Embryonic facial prominence (tissue), 1 donor: ENCODE measurements around the gene PDS5A.
"Not testable (repeated sequence)": the region's sequence is repeated elsewhere in the genome, so short reads cannot be mapped to it uniquely, and the experiment has no call there.

ENCODE experiments used
- DNase-seq: peaks from one replicate; pipeline ENCODE4 v3.0.0-alpha.2; 2016; ENCODE audit errors: extremely low spot score

The PDS5A gene

GRCh38 chr4:39970671-39971640 lies 6.8 kb downstream of the PDS5A start:
- DNase-seq, result no peak

- DNase-seq, result no peak
Measured at GRCh38 chr4:39963656-39964055, 14.1 kb downstream of the PDS5A start.

DNA sequence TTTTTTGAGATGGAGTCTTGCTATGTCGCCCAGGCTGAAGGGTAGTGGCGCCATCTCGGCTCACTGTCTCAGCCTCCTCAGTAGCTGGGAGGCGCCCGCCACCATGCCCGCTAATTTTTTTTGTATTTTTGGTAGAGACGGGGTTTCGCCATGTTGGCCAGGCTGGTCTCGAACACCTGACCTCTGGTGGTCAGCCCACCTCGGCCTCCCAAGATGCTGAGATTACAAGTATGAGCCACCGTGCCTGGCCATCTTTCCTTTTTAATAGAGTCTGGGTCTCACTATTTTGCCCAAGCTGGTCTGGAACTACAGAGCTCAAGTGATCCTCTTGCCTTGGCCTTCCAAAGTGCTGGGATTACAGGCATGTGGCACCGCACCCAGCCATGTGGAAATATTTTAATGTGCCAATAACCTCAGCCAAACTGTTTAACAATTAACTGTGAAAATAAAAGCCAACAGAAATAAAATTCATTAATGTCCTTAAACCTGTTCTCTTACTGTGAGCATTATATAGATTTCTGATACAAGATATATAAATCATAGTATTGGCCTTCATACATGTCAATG lies 16.3 kb downstream of the PDS5A start:
- DNase-seq, result no peak

- no peak for DNase-seq
Measured at GRCh38 chr4:39950861-39951481, 26.7 kb downstream of the PDS5A start.

GRCh38 chr4:39947963-39948362 lies 29.7 kb downstream of the PDS5A start:
- no peak for DNase-seq

- DNase-seq, result no peak
Measured at GRCh38 chr4:39947417-39947816, 30.3 kb downstream of the PDS5A start.

- not testable (repeated sequence) for DNase-seq
Measured at GRCh38 chr4:39944245-39944644, 33.5 kb downstream of the PDS5A start.

- DNase-seq, result no peak
Measured at GRCh38 chr4:39942507-39942906, 35.2 kb downstream of the PDS5A start.

DNA sequence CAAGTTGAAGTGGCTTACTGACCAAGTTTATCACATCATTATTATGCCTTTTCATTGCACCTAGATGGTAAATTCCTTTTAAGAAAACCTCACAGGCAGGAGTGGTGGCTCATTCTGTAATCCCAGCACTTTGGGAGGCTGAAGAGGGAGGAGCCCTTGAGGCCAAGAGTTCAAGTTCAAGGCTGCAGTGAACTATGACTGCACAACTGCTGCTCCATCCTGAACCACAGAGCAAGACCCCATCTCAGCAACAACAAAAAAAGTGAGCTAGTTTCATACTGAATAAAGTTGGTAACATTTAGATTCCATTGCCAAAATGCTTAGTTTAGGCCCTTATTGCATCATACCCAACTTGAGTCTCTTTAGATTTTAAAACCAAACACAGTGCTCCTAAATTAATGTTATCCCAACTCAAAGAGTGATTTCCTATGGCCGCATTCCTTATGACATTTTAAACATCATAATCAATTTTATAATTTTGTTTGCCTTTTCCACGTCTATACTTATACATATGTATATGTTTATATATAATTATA lies 36.0 kb downstream of the PDS5A start:
- DNase-seq, result no peak

DNA sequence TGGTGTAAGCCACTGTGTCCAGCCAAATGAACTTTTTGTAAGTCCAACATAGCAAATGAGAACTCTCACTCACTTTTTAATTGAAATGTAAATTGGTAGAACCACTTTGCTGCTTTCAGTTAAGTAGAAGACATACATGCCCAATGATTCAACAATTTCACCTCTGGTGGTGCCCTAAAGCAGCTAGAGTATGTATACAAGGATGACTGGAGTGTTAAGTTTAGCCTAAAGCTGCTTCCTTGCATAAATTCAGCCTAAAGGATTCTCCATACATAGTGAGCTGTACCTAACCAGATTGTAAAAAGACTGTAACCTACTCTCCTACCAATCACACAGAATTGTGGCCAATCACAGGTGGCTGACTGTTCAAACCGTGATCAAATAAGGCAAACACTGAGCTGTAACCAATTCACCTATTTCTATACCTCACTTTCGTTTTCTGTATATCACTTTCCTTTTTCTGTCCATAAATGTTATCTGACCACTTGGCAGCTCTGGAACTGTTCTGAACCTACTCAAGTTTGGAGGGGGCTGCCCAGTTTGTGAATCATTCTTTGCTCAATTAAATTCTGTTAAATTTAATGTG lies 39.9 kb downstream of the PDS5A start:
- DNase-seq, result no peak

- DNase-seq, result no peak
Measured at GRCh38 chr4:39936565-39937418, 40.9 kb downstream of the PDS5A start.

GRCh38 chr4:39933671-39934590 lies 43.8 kb downstream of the PDS5A start:
- peak; percentile 7 for DNase-seq

DNA sequence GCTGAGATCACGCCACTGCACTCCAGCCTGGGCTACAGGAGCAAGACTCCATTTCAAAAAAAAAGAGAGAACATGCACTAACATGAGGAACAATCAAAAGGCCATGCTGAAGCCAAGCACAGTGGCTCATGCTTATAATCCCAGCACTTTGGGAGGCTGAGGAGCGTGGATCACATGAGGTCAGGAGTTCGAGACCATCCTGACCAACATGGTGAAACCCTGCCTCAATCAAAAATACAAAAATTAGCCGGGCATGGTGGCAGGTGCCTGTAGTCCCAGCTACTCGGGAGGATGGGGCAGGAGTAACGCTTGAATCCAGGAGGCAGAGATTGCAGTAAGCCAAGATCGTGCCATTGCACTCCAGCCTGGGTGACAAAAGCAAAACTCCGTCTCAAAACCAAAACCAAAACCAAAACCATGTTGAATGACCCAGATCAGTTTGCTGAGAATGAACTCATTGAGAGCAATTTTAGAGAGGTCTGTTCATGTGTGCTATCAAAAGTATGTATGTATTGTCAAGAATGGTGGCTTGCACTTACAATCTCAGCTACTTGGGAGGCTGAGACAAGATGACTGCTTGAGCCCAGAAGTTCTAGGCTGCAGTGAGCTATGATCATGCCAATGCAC lies 44.8 kb downstream of the PDS5A start:
- DNase-seq, result no peak

GRCh38 chr4:39931441-39931901 lies 46.2 kb downstream of the PDS5A start:
- no peak for DNase-seq

DNA sequence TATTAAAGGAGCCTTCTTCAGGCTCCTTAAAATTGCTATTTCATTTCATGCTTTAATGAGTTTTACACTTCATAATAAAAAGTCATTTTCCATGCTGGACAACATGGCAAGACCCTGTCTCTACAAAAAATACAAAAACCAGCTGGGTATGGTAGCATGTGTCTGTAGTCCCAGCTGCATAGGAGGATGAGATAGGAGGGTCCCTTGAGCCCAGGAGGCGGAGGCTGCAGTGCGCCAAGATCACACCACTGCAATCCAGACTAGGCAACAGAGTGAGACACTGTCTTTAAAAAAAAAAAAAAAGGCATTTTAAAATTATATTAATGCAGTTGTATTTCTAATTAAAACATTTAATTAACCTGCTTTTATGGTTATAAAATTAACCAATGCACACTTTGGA lies 49.2 kb downstream of the PDS5A start:
- no peak for DNase-seq

DNA sequence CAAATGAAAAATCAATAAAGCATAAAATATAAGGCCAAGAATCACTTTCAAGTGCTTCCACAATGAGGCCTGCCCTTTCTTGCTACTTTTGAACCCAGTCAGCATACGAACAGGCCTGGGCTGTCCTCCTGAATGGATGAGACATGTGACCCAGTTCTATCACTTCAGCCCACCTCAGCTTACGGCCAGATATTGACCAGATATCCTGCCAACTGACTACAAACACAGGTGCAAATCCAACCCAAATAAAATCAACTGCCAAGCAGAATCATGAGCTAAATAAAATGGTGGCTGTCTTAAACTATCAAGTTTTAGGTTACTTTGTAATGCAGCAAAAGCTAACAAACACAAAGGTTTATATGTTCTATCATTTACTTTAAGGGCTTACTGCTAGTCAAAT lies 53.7 kb downstream of the PDS5A start:
- no peak for DNase-seq

GRCh38 chr4:39922399-39922798 lies 55.3 kb downstream of the PDS5A start:
- no peak for DNase-seq

GRCh38 chr4:39913471-39913870 lies 64.2 kb downstream of the PDS5A start:
- no peak for DNase-seq

- no peak for DNase-seq
Measured at GRCh38 chr4:39910064-39910463, 67.6 kb downstream of the PDS5A start.
